A204.1 (cell line): Measurements from ENCODE around the gene CCDC169.

Source experiments
- FAIRE-seq: peaks from 2 replicates; lab custom pipeline; 2012; peaks lifted over from hg19 to GRCh38; lab: Jason Lieb, UNC

CCDC169 gene

DNA sequence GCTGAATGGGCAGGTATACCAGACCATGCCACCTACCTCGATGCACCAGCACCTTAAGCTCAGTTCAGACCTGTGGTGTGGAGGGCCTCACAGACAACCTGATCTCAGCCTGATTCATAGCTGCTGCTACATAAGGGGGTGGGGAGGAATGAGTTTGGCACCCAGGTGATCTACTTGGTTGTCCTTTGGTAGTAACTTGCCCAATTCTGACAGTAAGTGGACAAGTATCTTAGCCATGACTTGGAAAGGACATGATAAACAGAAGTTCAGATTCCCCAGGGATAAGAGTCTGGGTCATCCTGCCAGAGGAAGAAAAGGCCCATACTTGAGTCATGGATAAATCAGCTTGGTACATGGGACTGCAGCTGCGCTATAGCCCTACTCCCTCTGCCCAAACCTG is 54.9 kb downstream of the CCDC169 start:
- FAIRE-seq: no peak

DNA sequence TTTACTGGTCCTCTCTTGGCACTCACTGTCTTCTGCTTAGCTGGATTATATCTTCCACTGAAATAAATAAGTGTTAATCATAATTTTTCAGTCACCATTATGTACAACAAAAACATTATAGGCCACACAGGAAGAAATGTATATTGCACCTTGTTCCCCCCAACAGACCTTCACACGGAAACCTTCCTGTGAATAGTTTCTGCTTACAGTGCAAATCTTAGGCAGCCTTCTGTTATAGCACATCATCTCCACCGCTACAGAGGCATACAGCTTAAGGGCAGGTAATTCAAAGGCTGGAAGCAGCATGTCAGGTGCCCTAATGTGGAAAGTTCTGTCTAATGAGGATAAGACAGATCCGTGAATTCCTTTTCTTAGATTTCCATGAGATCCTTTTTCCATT is 66.4 kb downstream of the CCDC169 start:
- FAIRE-seq: no peak

DNA sequence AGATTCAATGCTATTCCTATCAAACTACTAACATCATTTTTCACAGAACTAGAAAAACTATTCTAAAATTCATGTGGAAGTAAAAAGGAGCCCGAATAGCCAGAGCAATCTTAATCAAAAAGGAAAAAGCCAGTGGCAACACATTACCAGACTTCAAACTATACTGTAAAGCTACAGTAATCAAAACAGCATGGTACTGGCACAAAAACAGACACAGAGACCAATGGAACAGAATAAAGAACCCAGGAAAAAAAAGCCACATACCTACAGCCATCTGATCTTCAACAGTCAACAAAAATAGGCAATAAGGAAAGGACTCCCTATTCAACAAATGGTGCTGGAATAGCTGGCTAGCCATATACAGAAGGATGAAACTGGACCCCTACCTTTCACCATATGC is 72.9 kb downstream of the CCDC169 start:
- FAIRE-seq: no peak

DNA sequence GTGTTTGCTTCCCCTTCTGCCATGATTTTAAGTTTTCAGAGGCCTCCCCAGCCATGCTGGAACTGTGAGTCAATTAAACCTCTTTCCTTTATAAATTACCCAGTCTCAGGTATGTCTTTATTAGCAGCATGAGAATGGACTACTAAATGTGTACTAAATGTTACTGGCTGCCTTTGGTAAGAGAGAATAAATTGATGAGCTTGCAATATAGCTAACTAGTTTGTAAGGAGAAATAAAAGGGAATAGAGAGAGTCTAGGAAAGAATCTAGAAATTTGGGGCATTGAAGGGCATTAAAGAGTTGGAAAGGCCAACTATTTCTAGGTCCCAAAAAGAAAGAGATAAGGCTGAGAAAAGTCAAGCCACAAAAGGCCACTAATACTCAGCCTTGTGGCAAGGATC is 77.7 kb downstream of the CCDC169 start:
- no peak for FAIRE-seq

DNA sequence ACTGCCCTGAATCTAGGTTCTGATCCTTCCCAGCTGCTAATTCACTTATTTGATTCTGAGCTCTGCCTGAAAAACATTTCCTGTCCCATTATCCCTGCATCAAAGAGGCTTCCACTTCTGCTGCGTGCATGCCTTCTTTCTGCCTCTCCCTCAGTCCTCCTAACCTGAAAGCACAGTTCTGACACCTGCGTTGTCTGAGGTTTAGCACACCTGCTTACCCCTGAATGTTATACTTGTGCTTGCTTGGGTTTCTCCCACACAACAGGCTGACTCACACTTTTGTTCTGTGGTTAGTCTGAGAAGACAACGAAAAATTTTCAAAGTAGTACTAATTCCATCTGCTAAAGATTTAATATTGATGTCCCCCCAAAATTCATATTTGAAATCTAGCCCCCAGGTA is 80.2 kb downstream of the CCDC169 start:
- FAIRE-seq: no peak

DNA sequence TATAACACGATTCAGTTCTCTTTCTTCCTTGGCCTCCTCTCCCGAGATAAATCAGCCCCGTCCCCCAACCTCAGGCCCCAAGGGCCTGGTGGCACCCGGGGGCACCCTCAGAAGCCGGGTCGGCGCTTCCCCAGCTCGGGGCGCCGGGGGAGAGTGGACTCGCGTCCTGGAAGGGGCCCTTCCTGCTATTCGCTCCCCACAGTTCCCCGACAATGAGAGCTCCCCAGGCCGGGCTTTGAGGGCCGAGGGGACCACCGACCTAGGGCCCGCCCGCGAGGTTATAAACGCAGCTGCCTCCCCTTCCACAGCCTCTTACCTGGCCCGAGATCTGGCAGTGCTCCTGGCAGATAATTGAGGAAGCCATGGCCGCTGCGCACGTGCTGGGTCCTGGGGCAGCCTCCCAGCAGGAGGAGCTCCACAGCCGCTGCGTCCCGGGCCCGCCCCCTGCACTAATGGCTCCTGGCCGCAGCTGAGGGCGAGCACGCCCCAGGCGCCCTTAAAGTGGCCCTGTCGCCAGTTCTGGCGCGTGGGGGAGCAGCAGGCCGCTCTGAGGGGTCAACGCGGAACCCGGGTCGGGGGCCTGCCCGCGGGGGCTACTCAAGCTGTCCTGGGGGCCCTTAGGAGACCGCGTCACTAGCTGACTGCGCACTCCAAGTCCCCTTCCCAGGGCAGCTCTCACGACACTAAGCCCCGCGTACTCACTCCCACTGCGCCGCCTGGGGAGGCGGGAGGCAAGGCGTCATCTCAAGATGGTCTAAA is 83.3 kb downstream of the CCDC169 start, which contains the start of gene SOHLH2:
TSS of gene SOHLH2 (minus strand) at position 394 of the 759 bp plus-strand sequence. CDS start at position 364, 30 bp downstream.
- no peak for FAIRE-seq

DNA sequence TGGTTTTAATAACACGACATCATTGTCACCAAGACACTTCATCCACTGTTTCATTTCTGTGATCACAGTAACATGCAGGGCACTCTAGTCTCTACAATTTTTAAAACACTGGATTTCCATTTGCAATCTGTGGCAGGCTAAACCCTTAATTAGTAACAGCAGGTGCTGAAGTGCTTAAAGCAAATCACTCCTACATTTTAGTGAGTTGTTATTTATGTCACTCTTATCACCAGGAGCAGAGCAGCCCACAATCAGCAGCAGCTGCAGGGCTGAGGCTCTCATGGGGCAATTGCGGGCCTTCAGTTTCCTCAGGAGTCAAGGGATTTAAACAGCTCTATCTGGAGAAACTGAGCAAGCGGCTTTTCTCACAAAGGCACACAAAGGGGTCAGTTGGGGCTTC is 84.8 kb downstream of the CCDC169 start:
- no peak for FAIRE-seq

DNA sequence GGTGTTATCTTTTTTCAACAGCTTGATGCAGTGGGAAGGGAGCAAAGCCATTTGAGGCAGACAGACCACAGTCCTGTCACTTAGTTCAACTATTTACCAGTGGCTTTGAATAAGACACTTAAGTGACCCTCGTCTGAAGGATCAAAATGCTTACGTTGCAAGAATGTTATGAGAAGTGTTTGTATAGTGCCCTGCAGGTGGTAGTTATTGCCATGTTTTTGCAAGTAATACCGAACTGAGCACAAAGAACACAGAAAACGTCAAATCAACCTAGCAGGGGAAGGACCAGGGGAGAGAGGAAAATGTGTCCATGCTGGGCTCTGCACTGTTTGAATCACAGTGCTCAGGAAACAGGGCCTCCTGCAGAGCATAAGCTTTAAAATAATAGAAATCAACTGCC is 86.0 kb downstream of the CCDC169 start:
- FAIRE-seq: no peak

DNA sequence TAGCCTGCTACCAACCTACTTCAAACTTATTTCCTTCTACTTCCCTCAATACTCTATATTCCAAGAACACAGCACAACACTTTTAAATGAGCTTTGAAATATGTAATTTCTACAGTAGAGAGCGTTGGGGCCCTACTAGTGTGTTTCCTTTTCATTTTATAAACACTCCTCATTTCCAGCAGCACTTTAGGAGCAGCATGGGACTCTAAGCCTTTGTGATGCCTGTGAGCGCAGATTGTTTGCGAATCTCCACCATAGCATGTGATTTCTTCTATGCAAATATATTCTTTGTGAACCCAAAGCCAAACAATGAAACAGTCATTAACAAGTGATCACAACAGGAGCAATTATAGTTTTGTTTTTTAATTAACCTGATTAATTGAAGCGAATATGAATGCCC is 86.9 kb downstream of the CCDC169 start:
- no peak for FAIRE-seq

DNA sequence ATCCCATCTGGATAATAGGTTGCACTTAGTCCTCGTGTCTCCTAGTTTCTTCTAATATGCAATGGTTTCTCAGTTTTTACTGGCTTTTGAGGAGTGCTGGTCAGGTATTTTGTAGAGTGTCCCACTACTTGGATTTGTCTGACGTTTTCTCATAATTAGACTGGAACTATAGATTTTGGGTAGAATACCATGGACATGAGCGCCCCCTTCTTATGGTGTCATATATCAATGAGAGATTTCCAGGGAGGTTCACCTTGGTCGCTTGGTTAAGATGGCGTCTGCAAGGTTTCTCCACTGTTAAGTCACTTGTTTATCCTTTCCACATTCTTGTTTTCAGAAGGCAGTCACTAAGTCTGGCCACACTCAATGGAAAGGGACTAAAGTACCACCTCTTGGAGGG is 89.9 kb downstream of the CCDC169 start:
- no peak for FAIRE-seq

DNA sequence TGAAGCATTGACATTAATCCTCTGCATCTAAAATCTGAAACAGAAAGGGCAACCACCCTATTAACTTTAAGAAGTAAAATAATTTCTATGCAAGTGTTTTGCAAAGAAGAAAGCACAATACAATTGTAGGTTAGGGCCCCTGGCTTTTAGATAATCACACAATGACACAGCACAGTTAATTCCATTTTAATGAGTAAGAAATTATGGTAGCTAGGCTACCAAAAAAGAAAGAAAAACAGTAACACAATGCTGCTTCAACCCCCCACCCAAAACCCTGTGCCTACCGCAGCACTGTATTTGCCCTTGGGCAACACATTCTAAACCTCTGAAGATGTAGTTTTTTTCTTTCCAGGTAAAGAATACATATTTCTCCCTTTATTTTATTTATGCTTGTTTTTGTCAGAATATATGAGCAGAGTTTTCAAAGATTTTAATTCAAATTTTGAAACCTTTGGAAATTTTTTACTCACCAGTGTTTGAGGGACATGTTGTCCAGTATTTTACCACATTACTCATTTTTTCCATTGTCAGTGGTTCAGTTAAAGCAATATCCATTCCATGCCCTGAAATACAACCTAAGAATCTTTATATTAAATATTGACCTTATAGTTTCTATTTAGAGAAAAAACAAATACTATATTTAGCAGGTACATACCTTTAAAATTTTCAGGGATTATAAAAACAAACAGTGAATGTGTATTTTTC is 104.3 kb downstream of the CCDC169 start:
- FAIRE-seq: no peak

DNA sequence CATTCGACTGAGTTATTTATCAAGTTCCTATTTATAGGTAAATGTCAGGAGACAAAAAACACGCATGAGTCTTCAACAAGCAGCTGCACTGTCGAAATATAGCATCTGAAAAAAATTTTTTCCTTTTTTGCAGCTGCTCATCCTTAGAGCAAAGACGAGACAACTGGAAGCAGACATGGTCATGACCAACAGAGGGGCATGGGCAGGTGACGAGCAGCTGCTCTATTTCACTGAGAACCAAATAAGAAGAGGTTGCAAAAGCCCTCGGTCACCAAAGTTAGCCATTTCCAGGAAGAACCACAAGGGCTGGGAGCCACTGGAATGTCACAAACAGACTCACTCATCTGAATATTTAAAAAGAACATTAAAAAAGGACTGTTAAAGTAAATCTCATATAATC is 105.4 kb downstream of the CCDC169 start:
- no peak for FAIRE-seq

DNA sequence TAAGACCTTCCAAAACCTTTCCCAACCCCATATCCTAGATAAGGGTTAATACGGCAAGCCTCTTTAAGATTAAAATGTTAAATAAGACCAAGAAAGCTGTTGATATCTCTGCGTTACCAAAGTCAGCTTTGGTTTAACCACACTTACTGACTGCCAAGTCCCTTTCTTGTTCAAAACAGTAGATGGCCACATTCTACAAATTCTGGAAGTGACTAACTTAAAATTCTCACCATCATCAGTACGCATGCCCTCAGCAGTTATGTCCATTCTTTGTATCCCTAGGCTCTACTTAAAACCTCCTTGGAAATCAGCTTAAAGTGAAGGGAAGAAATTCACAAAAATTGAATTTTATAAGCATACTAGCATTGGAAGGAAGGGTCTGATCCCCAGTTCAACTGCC is 106.8 kb downstream of the CCDC169 start:
- no peak for FAIRE-seq

DNA sequence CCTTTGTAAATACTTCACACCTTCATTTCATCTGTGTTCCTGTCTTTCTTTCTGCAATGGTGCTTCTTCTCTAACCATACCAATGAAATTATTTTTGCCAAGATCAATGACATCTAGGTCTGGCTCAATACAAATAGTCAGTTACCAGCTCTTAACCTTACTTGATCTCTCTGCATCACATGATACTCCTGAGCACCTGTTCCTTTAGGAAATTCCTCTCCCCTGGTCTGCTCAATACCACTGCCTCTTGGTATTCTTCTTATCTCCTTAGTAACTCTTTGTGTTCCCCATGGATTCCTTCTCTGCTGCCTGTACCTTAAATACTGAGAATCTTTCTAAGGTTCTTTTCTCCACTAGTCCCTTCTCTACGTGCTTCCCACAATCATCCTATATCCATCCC is 109.2 kb downstream of the CCDC169 start:
- no peak for FAIRE-seq

DNA sequence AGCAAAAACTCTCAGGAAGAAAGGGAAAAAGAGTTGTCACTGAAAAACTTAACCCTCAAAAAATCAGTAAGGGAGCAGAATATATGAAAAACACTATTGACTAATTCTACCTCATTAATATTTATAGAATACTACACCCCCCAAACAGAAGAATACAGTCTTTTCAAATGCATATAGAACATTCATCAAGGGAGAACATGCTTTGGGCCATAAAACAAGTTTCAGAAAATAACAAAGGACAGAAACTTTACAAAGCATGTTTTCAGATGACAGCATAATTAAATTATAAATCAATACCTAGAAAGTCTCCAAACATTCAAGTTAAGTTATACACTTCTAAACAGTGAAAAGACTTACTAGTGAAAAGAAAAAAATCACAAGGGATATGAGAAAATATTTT is 113.7 kb downstream of the CCDC169 start:
- FAIRE-seq: no peak
